Prostate gland (tissue), 2 donors: Measurements from ENCODE around the gene NAB1. TPM values are rescaled to one million over a fixed set of nuclear protein-coding genes. Genes with fewer than 3 reads are reported as not detected.

Source experiments
- DNase-seq: peaks from one replicate; pipeline ENCODE4 v3.0.0-alpha.2; 2019; ENCODE audit warnings: low spot score
- H3K27ac ChIP-seq, 2 donors: fragments of 200-600 bp; sonication (generic); 2 replicates each; pipeline ENCODE4 v1.5.1; 2017 to 2019
- H3K27me3 ChIP-seq: fragments of 200-600 bp; sonication (generic); replicated peaks from 2 replicates; pipeline ENCODE4 v1.5.1; 2019; ENCODE audit not compliant: insufficient read depth
- H3K36me3 ChIP-seq, 2 donors: fragments of 200-600 bp; sonication (generic); 1 replicate in 1 of 2; 2 replicates in 1 of 2; pipeline versions ENCODE4 v1.5.1 to v1.8.1; 2017 to 2019
- H3K4me1 ChIP-seq: fragments of 200-600 bp; sonication (generic); replicated peaks from 2 replicates; pipeline ENCODE4 v1.5.1; 2019
- H3K4me3 ChIP-seq, 2 donors: fragments of 200-600 bp; sonication (generic); 2 replicates each; pipeline ENCODE4 v1.5.1; 2017 to 2019
- H3K9me3 ChIP-seq: fragments of 200-600 bp; sonication (generic); 2 replicates; pipeline ENCODE4 v1.5.1; 2017
- POLR2A ChIP-seq: fragments of 450-650 bp; IDR thresholded peaks from one replicate; pipeline ENCODE4 v1.6.1; 2016; ENCODE audit warnings: antibody characterized with exemption, mild to moderate bottlenecking
- POLR2AphosphoS5 ChIP-seq: sonication (generic); formaldehyde crosslinking; IDR thresholded peaks from one replicate; pipeline ENCODE4 v1.6.1; 2017; ENCODE audit warnings: antibody characterized with exemption
- WGBS: methylation state at CpG from one replicate; pipeline ENCODE4 v1.1.5; 2018; 5-methylcytosine and 5-hydroxymethylcytosine counted together
- intact Hi-C: fragments of 100-400 bp; cut with DNase I; formaldehyde crosslinking; loops from one replicate; pipeline ENCODE4 v1.14.2; 2022
- total RNA-seq, 2 donors: library from RNA; depleted of rRNA; stranded (reverse); fragments of >200 nt; gene quantifications; one replicate each; pipeline ENCODE4 v1.1.0, GENCODE V29; 2016
- TF ChIP-seq, protein P1 (sequence below), 4 experiments: fragments of 200-600 bp in 2 of 4; fragments of 450-650 bp in 2 of 4; sonication (generic) in 2 of 4; IDR thresholded peaks; 1 replicate in 3 of 4; 2 replicates in 1 of 4; pipeline ENCODE4 v1.5.1; 2016 to 2019; ENCODE audit warnings: antibody characterized with exemption in 4 of 4, mild to moderate bottlenecking in 2 of 4, moderate library complexity in 2 of 4

The NAB1 gene
- total RNA-seq, 2 donors from 2014 or later, result 36.6 to 48.6 TPM

DNA sequence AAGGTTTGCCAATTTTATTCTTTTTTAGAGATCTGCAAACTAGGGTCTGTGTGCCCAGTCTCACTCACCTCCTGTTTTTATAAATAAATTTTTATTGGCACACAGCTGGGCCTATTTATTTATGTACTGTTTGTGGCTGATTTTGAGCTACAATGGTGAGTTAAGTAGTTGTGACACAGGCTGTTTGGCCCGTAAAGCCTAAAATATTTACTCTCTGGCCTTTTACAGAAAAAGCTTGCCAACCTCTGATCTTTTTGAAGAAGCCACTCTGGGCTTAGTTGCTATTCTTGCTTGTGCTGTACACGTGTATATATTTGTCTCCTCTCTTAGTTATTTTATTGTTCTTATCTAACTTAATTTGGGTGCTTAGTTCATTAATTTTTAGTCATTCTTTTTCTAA is 14.5 kb downstream of the NAB1 start:
- TF ChIP-seq POLR2AphosphoS5, result no peak
- TF ChIP-seq, protein P1, sequence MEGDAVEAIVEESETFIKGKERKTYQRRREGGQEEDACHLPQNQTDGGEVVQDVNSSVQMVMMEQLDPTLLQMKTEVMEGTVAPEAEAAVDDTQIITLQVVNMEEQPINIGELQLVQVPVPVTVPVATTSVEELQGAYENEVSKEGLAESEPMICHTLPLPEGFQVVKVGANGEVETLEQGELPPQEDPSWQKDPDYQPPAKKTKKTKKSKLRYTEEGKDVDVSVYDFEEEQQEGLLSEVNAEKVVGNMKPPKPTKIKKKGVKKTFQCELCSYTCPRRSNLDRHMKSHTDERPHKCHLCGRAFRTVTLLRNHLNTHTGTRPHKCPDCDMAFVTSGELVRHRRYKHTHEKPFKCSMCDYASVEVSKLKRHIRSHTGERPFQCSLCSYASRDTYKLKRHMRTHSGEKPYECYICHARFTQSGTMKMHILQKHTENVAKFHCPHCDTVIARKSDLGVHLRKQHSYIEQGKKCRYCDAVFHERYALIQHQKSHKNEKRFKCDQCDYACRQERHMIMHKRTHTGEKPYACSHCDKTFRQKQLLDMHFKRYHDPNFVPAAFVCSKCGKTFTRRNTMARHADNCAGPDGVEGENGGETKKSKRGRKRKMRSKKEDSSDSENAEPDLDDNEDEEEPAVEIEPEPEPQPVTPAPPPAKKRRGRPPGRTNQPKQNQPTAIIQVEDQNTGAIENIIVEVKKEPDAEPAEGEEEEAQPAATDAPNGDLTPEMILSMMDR (IDR thresholded peaks at IDR 0.05), result no peak
- TF ChIP-seq POLR2A, result no peak
- Histone ChIP-seq H3K9me3 (no peaks in the 10 kb centered on the region), H3K4me3 (no peak overlapping the region), H3K27ac (no peak overlapping the region), H3K4me1 (no peaks in the 10 kb centered on the region), H3K27me3 (no peaks in the 10 kb centered on the region), H3K36me3 (no peaks in the 10 kb centered on the region)
- intact Hi-C loops, result no loop called here
- no peak for DNase-seq
- 34% methylated on average over 2 of the region's 2 CpGs for WGBS

DNA sequence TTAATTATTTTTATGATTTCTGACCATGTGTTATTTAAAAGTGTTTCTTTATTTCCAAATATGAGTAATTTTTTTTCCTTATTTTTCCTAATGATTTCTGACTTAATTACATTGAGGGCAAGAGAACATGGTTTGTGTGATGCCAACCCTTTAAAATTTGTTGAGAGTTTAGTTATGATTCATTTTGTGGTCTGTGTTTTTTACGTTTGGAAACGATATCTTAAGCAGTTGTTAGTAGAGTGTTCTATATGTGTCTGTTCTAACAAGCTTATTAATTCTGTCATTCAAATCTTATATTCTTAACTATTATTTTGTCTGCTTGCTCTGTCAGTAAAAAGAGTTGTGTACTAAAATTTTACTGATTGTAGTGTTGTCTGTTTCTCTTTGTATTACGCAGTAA is 15.0 kb downstream of the NAB1 start:
- no peaks in the 10 kb centered on the region for H3K36me3 ChIP-seq
- intact Hi-C loops, result no loop called here
- no peak overlapping the region for H3K4me3 ChIP-seq
- DNase-seq, result no peak
- H3K27ac ChIP-seq, result no peak overlapping the region
- H3K9me3 ChIP-seq, result no peaks in the 10 kb centered on the region
- no peaks in the 10 kb centered on the region for H3K4me1 ChIP-seq
- WGBS, result 92% methylated on average over 3 of the region's 3 CpGs
- H3K27me3 ChIP-seq, result no peaks in the 10 kb centered on the region
- TF ChIP-seq POLR2AphosphoS5, result no peak
- TF ChIP-seq, protein P1 (IDR thresholded peaks at IDR 0.05), result no peak
- TF ChIP-seq POLR2A, result no peak

DNA sequence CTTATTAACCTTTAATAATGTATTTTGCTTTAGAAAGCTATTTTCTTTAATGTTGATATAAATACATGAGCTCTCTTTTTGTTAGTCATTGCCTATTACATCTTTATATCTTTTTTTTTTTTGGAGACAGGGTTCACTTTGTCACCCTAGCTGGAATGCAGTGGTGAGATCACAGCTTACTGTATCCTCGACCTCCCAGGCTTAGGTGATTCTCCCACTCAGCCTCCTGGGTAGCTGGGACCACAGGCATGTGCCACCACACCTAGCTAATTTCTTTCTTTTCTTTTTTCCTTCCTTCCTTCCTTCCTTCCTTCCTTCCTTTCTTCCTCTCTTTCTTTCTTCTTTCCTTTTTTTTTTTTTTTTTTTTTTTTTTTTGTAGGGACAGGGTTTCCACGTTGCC is 15.4 kb downstream of the NAB1 start:
- no peaks in the 10 kb centered on the region for H3K36me3 ChIP-seq
- DNase-seq, result no peak
- H3K4me3 ChIP-seq, result no peak overlapping the region
- H3K9me3 ChIP-seq, result no peaks in the 10 kb centered on the region
- TF ChIP-seq POLR2AphosphoS5, result no peak
- TF ChIP-seq, protein P1 (IDR thresholded peaks at IDR 0.05), result no peak
- no peak for TF ChIP-seq POLR2A
- WGBS, result 98% methylated on average over 2 of the region's 2 CpGs
- intact Hi-C loops, result no loop called here
- no peaks in the 10 kb centered on the region for H3K27me3 ChIP-seq
- H3K27ac ChIP-seq, result no peak overlapping the region
- no peaks in the 10 kb centered on the region for H3K4me1 ChIP-seq

- Histone ChIP-seq H3K4me1 (no peaks in the 10 kb centered on the region), H3K4me3 (no peak overlapping the region), H3K27me3 (no peaks in the 10 kb centered on the region), H3K36me3 (no peaks in the 10 kb centered on the region), H3K27ac (no peak overlapping the region), H3K9me3 (no peaks in the 10 kb centered on the region)
- intact Hi-C loops, result no loop called here
- TF ChIP-seq POLR2A, result no peak
- no peak for TF ChIP-seq POLR2AphosphoS5
- TF ChIP-seq, protein P1 (IDR thresholded peaks at IDR 0.05), result no peak
- DNase-seq, result no peak
- WGBS, result 56% methylated on average over 1 of the region's 1 CpG
Measured at GRCh38 chr2:190666895-190667294, 18.0 kb downstream of the NAB1 start.

DNA sequence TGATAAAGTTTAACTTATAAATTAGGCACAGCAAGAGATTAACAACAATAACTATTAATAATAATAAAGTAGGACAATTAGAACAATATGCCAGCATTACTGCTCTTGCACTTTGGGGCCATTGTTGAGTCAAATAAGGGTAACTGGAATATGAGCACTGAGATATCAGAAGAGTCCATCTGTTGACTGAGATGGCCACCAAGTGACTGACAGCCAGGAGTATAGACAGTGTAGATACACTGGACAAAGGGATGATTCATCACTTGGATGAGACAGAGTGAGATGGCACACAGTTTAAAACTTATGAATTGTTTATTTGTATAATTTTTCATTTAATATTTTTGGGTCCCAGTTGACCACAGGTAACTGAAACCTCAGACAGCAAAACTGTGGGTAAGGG is 20.0 kb downstream of the NAB1 start:
- Histone ChIP-seq H3K27me3 (no peaks in the 10 kb centered on the region), H3K36me3 (no peaks in the 10 kb centered on the region), H3K4me3 (no peak overlapping the region), H3K27ac (no peak overlapping the region), H3K9me3 (no peaks in the 10 kb centered on the region), H3K4me1 (no peaks in the 10 kb centered on the region)
- intact Hi-C loops, result no loop called here
- DNase-seq, result no peak
- no peak for TF ChIP-seq POLR2A
- TF ChIP-seq, protein P1 (IDR thresholded peaks at IDR 0.05), result no peak
- no peak for TF ChIP-seq POLR2AphosphoS5
